Measurements from ENCODE around the gene FAM168B. TPM values are rescaled to one million over a fixed set of nuclear protein-coding genes. Genes with fewer than 3 reads are reported as not detected.

FAM168B gene
- total RNA-seq, 4 donors from 2014 or later, result 56.4 to 108 (median 86.9) TPM

DNA sequence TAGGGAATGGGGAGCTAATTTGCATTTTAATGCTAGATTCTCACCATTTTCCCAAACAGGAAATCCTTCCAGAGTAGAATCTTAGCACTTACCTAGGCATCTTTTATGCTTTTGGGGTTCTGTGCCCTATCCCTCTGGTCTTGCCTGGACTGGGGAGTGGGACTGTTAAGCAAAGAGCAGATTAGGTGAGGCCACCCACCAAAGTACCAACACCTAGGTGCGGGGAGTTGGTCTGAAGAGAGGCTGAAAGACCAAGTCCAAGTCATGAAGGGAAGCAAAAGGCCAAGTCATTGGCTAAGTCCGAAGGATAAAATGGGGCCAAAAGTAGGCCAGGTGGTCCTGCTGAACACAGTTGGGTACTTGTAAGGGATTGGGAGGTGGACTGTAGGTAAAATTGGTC lies 86.7 kb downstream of the FAM168B start:
- WGBS, 2 donors, result 91 to 95% methylated on average over 2 of the region's 2 CpGs
- intact Hi-C loops (cut with DNase I; ENCODE audit: low total_unique reads), result no loop called here

DNA sequence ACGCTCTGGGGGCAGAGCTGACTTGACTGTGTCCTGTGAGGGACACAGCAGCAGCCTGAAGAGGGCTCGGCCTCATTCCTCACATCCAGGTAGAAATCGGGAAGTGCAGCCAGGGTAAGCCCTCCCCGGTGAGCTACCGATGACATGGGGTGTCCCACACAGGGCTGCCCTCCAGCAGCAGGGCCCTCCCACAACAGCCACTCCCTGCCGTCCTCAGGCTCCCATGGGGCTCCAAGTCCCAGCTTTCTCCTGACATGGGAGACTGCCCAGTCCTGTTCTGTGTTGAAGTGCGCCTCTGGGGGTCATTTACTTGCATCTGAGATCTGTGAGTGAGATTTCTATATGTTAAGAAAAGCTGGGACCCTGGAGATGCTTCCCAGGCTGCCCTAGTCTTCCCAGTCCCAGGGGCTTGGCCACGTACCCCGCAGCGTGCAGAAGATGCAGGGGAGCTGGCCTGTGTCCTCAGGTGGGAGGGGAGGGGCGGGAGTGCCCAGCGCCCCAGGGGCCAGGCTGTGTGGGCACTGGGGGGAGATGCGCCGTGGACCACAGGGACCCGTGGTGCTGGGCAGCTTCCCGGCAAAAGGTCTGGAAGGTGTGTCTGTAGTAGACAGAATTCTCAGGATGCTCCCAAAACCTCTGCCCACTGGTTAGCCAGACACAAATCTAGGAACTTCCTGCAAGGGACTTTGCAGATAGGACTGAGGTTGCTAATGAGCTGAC lies 87.9 kb downstream of the FAM168B start:
- H3K4me3 ChIP-seq (ENCODE audit: low read depth, poor library complexity, severe bottlenecking), result no peak overlapping the region
- DNase-seq (ENCODE audit: low spot score in 2 of 2), result no peak
- TF ChIP-seq, protein P1, sequence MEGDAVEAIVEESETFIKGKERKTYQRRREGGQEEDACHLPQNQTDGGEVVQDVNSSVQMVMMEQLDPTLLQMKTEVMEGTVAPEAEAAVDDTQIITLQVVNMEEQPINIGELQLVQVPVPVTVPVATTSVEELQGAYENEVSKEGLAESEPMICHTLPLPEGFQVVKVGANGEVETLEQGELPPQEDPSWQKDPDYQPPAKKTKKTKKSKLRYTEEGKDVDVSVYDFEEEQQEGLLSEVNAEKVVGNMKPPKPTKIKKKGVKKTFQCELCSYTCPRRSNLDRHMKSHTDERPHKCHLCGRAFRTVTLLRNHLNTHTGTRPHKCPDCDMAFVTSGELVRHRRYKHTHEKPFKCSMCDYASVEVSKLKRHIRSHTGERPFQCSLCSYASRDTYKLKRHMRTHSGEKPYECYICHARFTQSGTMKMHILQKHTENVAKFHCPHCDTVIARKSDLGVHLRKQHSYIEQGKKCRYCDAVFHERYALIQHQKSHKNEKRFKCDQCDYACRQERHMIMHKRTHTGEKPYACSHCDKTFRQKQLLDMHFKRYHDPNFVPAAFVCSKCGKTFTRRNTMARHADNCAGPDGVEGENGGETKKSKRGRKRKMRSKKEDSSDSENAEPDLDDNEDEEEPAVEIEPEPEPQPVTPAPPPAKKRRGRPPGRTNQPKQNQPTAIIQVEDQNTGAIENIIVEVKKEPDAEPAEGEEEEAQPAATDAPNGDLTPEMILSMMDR (IDR thresholded peaks at IDR 0.05), result no peak
- no peak for TF ChIP-seq POLR2A (IDR thresholded peaks at IDR 0.05)
- intact Hi-C loops (cut with DNase I; ENCODE audit: low total_unique reads), result no loop called here
- 79 to 91% methylated on average over 9 to 14 of the region's 16 CpGs for WGBS, 2 donors

More for the DNA sequence above, 86.7 kb downstream of the FAM168B start:
- DNase-seq (ENCODE audit: low spot score in 2 of 2), result no peak
- no peak overlapping the region for H3K4me3 ChIP-seq (ENCODE audit: low read depth, poor library complexity, severe bottlenecking)
- TF ChIP-seq, protein P1 (IDR thresholded peaks at IDR 0.05), result no peak
- TF ChIP-seq POLR2A (IDR thresholded peaks at IDR 0.05), result no peak

DNA sequence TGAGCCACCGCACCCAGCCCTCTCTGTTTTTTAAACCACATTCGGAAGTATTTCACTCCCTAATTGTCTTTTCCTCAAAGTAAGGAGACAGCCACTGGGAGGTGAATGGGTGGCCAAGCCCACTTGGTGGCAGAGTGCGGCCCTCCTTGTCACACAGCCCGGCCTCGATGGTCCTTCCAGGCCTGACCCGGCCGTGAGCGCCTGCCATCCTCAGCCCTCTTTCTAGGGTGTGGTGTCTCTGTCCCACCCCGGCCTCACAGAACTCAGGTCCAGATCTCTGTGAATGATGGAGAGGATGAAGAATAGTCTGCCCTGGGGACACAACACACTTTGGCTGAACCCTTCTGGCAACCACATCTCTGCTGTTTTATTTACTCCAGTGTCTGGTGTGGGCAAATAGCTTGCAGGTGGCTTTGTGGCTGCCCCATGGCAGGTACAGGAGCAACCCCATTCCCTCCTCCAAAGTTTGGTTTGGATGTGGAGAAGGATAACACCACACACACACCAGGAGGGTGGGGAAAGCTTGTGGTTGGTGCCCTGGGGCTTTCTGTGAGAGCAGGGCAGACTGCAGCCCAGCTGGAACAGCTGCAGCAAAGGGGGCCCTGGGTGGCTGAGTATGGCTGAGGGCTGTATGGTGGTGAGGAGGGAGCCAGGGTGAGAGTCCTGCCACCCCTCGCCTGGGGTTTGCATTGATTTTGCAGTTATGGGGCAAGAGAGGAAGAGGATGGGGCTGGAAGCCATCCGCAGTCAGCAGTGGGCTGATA lies 88.6 kb downstream of the FAM168B start:
- intact Hi-C loops (cut with DNase I; ENCODE audit: low total_unique reads), result no loop called here
- no peak for TF ChIP-seq POLR2A (IDR thresholded peaks at IDR 0.05)
- TF ChIP-seq, protein P1 (IDR thresholded peaks at IDR 0.05), result no peak

DNA sequence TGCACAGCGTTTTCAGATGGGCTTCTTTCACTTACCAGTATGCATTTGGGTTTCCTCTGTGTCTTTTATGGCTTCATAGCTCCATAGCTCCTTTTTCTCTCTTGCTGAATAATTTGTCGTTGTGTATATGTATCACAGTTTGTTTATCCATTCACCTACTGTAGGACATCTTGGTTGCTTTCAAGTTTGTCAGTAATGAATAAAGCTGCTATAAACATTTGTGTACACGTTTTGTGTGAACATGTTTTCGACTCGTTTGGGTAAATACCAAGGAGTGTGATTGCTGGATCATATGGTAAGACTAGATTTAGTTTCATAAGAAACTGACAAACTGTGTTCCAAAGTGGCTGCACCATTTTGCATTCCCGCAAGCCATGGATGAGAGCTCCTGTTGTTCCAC lies 94.7 kb downstream of the FAM168B start:
- TF ChIP-seq POLR2A (IDR thresholded peaks at IDR 0.05), result no peak
- TF ChIP-seq, protein P1 (IDR thresholded peaks at IDR 0.05), result no peak
- DNase-seq (ENCODE audit: low spot score in 2 of 2), result no peak
- intact Hi-C loops (cut with DNase I; ENCODE audit: low total_unique reads), result no loop called here
- WGBS, 2 donors, result 77 to 88% methylated on average over 6 of the region's 6 CpGs
- no peak overlapping the region for H3K4me3 ChIP-seq (ENCODE audit: low read depth, poor library complexity, severe bottlenecking)

More for the DNA sequence above, 88.6 kb downstream of the FAM168B start:
- no peak for DNase-seq (ENCODE audit: low spot score in 2 of 2)
- no peak overlapping the region for H3K4me3 ChIP-seq (ENCODE audit: low read depth, poor library complexity, severe bottlenecking)
- WGBS, 2 donors, result 88 to 90% methylated on average over 11 of the region's 11 CpGs

Other genes starting within 250 kb of the FAM168B start
- 10 to 100 TPM; 39.8 to 58.3 (median 45.6) TPM for gene PLEKHB2, start 11.9 kb upstream of the FAM168B start, total RNA-seq
- gene POTEE, start 116.1 kb upstream of the FAM168B start, total RNA-seq, result not detected